Measurements from ENCODE around the gene S100P. TPM values are rescaled to one million over a fixed set of nuclear protein-coding genes. Genes with fewer than 3 reads are reported as not detected.

S100P gene
- total RNA-seq, 2 donors from 2014 or later, result 137 to 547 TPM

DNA sequence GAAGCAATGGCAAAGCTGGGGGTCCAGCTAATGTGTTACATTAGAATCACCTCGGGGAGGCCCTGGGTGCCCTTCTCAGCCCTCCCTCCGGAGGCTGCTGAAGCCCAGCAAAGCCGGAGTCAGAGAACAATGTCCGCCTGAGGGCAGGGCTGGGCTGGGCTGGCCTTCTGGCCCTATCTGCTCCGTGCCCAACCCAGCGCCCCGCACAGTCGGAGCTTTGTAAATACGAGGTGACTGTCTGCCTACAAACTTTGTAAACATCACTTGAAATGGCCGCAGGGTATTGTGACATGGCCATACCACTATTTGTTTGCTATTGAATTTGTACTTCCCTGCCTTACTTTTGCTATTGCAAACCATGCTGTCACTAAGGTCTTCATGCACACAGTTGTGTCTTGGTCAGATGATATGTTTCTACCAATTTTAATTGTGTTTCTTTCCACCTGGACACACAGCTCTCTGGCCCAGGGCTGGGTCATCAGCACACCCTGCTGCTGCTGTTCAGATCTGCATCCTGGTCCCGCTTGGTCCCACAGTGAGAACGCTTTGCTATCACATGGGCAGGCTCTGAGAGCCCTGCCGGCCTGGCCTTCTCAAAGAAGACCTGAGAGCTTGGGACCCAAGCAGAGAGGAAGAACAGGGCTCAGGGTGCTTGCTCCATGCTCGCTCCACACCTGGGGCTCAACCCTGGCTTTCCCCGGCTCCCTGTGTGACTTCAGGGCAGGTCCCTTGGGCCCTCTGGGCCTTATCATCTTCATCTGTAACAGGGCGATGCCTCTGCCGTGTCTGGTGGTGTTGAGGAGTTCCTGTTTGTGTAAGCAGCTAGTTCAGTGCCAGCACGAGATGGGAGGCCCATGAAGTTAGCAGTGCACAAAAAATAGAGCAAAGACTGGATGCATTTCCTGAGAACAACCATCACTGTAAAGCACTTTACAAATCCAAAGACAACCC is 2.3 kb downstream of the S100P start:
- Histone ChIP-seq H3K36me3 (no peaks in the 10 kb centered on the region), H3K27ac (peak overlapping the region; percentile 62), H3K4me3 (no peak overlapping the region), H3K9ac (ENCODE audit: low read depth in 2 of 2, low read length in 2 of 2) (peak overlapping the region in 1 of 2 donors; percentile 36), H3K27me3 (no peaks in the 10 kb centered on the region), H3K4me1 (peaks cover 9% of the 10 kb centered on the region), H3K9me3 (no peaks in the 10 kb centered on the region)
- DNase-seq, result peak; percentile 77
- TF ChIP-seq, protein P1, sequence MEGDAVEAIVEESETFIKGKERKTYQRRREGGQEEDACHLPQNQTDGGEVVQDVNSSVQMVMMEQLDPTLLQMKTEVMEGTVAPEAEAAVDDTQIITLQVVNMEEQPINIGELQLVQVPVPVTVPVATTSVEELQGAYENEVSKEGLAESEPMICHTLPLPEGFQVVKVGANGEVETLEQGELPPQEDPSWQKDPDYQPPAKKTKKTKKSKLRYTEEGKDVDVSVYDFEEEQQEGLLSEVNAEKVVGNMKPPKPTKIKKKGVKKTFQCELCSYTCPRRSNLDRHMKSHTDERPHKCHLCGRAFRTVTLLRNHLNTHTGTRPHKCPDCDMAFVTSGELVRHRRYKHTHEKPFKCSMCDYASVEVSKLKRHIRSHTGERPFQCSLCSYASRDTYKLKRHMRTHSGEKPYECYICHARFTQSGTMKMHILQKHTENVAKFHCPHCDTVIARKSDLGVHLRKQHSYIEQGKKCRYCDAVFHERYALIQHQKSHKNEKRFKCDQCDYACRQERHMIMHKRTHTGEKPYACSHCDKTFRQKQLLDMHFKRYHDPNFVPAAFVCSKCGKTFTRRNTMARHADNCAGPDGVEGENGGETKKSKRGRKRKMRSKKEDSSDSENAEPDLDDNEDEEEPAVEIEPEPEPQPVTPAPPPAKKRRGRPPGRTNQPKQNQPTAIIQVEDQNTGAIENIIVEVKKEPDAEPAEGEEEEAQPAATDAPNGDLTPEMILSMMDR (IDR thresholded peaks at IDR 0.05), result no peak
- intact Hi-C loops (cut with DNase I), result no loop called here

DNA sequence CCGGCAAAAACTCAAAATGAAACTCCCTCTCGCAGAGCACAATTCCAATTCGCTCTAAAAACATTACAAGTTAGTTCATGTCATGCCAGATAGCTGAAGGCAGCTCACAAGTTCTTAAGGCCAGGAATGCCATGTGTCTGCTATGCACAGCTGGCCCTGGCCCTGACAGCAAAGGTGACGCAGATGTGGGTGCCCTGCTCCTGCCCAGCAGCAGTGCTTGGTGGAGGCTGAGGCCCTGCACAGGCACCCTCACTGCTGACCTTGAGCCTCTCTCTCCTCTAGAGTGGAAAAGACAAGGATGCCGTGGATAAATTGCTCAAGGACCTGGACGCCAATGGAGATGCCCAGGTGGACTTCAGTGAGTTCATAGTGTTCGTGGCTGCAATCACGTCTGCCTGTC is 2.9 kb downstream of the S100P start:
- peaks cover 9% of the 10 kb centered on the region for H3K4me1 ChIP-seq
- intact Hi-C loops (cut with DNase I), result no loop called here
- H3K36me3 ChIP-seq, result no peaks in the 10 kb centered on the region
- peak overlapping the region; percentile 62 for H3K27ac ChIP-seq
- TF ChIP-seq, protein P1 (IDR thresholded peaks at IDR 0.05), result no peak
- no peak overlapping the region for H3K4me3 ChIP-seq
- H3K27me3 ChIP-seq, result no peaks in the 10 kb centered on the region
- H3K9ac ChIP-seq (ENCODE audit: low read depth in 2 of 2, low read length in 2 of 2), result peak overlapping the region in 1 of 2 donors; percentile 24
- DNase-seq, result no peak
- no peaks in the 10 kb centered on the region for H3K9me3 ChIP-seq

DNA sequence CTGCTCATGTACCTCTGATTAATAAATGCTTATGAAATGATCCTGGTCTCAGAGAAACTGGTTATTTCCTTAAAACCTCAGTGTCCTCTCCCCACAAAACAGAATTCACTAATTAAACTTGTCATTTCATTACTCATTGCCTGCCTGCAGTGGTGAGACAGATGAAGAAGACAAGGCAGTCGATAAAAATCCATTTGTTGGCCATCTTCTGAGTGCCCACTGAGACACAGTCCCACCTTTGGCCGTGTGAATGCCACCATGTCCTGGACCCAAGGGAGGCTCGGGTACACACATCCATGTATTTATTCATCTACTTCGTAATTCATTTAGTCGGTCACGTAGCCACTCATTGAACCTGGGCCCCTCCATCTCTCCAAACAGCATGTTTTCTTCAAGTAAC is 3.5 kb downstream of the S100P start:
- Histone ChIP-seq H3K9me3 (no peaks in the 10 kb centered on the region), H3K36me3 (no peaks in the 10 kb centered on the region), H3K27ac (no peak overlapping the region), H3K9ac (ENCODE audit: low read depth in 2 of 2, low read length in 2 of 2) (no peak overlapping the region), H3K27me3 (no peaks in the 10 kb centered on the region), H3K4me3 (no peak overlapping the region), H3K4me1 (peaks cover 9% of the 10 kb centered on the region)
- no peak for DNase-seq
- intact Hi-C loops (cut with DNase I), result no loop called here
- TF ChIP-seq, protein P1 (IDR thresholded peaks at IDR 0.05), result no peak

DNA sequence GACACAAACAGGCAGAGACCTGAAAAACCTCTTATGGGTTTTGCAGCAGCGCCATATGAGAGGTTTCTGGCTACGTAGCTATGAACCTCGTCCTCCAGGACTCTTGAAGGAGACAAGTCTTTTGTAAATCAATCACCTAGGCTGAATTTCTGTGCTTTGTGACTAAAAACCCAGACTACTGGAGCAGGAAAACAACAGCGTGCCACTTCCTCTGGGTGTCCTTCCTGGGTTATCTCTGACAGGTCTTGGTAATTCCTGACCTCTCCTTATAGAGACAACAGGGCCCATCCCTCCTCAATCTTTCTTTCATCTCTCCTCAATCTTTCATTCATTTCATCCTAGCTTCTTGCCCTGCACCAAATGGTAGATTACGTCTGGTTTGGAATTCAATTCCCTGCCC is 5.7 kb downstream of the S100P start:
- intact Hi-C loops (cut with DNase I), result no loop called here
- H3K36me3 ChIP-seq, result no peaks in the 10 kb centered on the region
- no peak overlapping the region for H3K27ac ChIP-seq
- TF ChIP-seq, protein P1 (IDR thresholded peaks at IDR 0.05), result no peak
- no peak for DNase-seq
- no peaks in the 10 kb centered on the region for H3K9me3 ChIP-seq
- H3K9ac ChIP-seq (ENCODE audit: low read depth in 2 of 2, low read length in 2 of 2), result no peak overlapping the region
- peaks cover 6% of the 10 kb centered on the region for H3K4me1 ChIP-seq
- no peak overlapping the region for H3K4me3 ChIP-seq
- no peaks in the 10 kb centered on the region for H3K27me3 ChIP-seq

DNA sequence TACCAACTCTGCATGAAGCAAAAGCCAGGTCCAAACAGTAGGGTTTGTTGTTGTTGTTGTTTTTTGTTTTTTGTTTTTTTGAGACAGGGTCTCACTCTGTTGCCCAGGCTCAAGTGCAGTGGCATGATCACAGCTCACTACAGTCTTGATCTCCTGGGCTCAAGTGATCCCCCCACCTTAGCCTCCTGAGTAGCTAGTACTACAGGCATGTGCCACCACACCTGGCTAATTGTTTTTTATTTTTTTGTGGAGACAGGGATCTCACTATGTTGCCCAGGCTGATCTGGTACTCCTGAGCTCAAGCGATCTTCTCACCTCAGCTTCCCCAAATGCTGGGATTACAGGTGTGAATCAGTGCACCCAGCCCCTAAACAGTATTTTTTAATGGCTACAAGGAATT is 6.2 kb downstream of the S100P start:
- intact Hi-C loops (cut with DNase I), result no loop called here
- H3K9me3 ChIP-seq, result no peaks in the 10 kb centered on the region
- H3K4me1 ChIP-seq, result peaks cover 5% of the 10 kb centered on the region
- H3K27me3 ChIP-seq, result no peaks in the 10 kb centered on the region
- no peak for DNase-seq
- no peaks in the 10 kb centered on the region for H3K36me3 ChIP-seq
- no peak overlapping the region for H3K4me3 ChIP-seq
- H3K27ac ChIP-seq, result no peak overlapping the region
- no peak overlapping the region for H3K9ac ChIP-seq (ENCODE audit: low read depth in 2 of 2, low read length in 2 of 2)
- TF ChIP-seq, protein P1 (IDR thresholded peaks at IDR 0.05), result no peak
